Uterus (tissue), 4 donors: ENCODE measurements around the gene PNPLA6. TPM values are rescaled to one million over a fixed set of nuclear protein-coding genes. Genes with fewer than 3 reads are reported as not detected.

Source experiments
- DNase-seq, 2 donors: peaks; one replicate each; pipeline ENCODE4 v3.0.0-alpha.2; 2019 to 2020
- H3K27ac ChIP-seq, 2 donors: fragments of 200-600 bp; sonication (generic); 1 replicate in 1 of 2; 2 replicates in 1 of 2; pipeline ENCODE4 v1.5.1; 2016 to 2018
- H3K27me3 ChIP-seq, 2 donors: fragments of 200-600 bp; sonication (generic); one replicate each; pipeline ENCODE4 v1.5.1; 2018 to 2019; ENCODE audit warnings: control low read depth in 1 of 2
- H3K36me3 ChIP-seq, 2 donors: fragments of 200-600 bp; sonication (generic); one replicate each; pipeline ENCODE4 v1.5.1; 2019; ENCODE audit warnings: control low read depth in 1 of 2
- H3K4me1 ChIP-seq, 2 donors: fragments of 200-600 bp; sonication (generic); one replicate each; pipeline ENCODE4 v1.5.1; 2018 to 2019; ENCODE audit warnings: control low read depth in 1 of 2
- H3K4me3 ChIP-seq, 2 donors: fragments of 200-600 bp; sonication (generic); 1 replicate in 1 of 2; 2 replicates in 1 of 2; pipeline ENCODE4 v1.5.1; 2018 to 2019; ENCODE audit warnings: mild to moderate bottlenecking in 1 of 2
- H3K9me3 ChIP-seq, 2 donors: fragments of 200-600 bp; sonication (generic); one replicate each; pipeline ENCODE4 v1.5.1; 2019; ENCODE audit warnings: control low read depth in 1 of 2
- CTCF ChIP-seq, 4 experiments: fragments of 200-600 bp in 2 of 4; fragments of 450-650 bp in 2 of 4; sonication (generic) in 2 of 4; IDR thresholded peaks; one replicate each; pipeline ENCODE4 v1.5.1; 2016 to 2019; ENCODE audit warnings: antibody characterized with exemption in 4 of 4, mild to moderate bottlenecking in 2 of 4, moderate library complexity in 1 of 4
- POLR2A ChIP-seq, 2 donors: fragments of 450-650 bp; IDR thresholded peaks; one replicate each; pipeline ENCODE4 v1.6.1; 2016; ENCODE audit warnings: antibody characterized with exemption in 2 of 2, mild to moderate bottlenecking in 1 of 2, moderate library complexity in 1 of 2
- intact Hi-C: fragments of 100-400 bp; cut with DNase I; formaldehyde crosslinking; loops from one replicate; pipeline ENCODE4 v1.15.1; 2023; ENCODE audit warnings: low total_unique reads
- total RNA-seq, 4 donors: library from RNA; depleted of rRNA in 3 of 4; stranded (reverse); fragments of >200 nt in 3 of 4; gene quantifications; one replicate each; pipeline versions ENCODE4 v1.1.0 to v1.2.4, GENCODE V29; 2014 to 2023
- donor health status: DM: yes; HTN: yes; CAD: no.

The PNPLA6 gene
- total RNA-seq = 100 to 1,000 TPM in 1 of 4 donors, 10 to 100 TPM in 3; 26.4 to 113 (median 40.4) TPM

GRCh38 chr19:7535047-7535997, at the start of gene PNPLA6:
Gene PNPLA6 (plus strand): TSS chr19:7535717. CDS start chr19:7535789, 72 bp downstream.
- Histone ChIP-seq H3K27me3 (no peaks in the 10 kb centered on the region), H3K9me3 (no peaks in the 10 kb centered on the region), H3K27ac (peak within 1 kb of the TSS; percentile 88 to 96), H3K36me3 (no peaks in the 10 kb centered on the region), H3K4me3 (peak within 1 kb of the TSS; percentile 86 to 92), H3K4me1 (peaks cover 5% of the 10 kb centered on the region in 2 donors)
- DNase-seq = peak; percentile 96 to 97
- TF ChIP-seq POLR2A (IDR thresholded peaks at IDR 0.05) (peak; percentile 67 to 68), CTCF (IDR thresholded peaks at IDR 0.05) (peak in 2 of 4 experiments; percentile 14 to 42)
- intact Hi-C loops = no loop called here

- no peak overlapping the region for H3K27ac ChIP-seq
- no peaks in the 10 kb centered on the region for H3K9me3 ChIP-seq
- no peaks in the 10 kb centered on the region for H3K4me1 ChIP-seq
- no peak for TF ChIP-seq POLR2A (IDR thresholded peaks at IDR 0.05)
- no peak for TF ChIP-seq CTCF (IDR thresholded peaks at IDR 0.05)
- no peaks in the 10 kb centered on the region for H3K27me3 ChIP-seq
- no peak overlapping the region for H3K4me3 ChIP-seq
- intact Hi-C loops = no loop called here
- DNase-seq = no peak
- no peaks in the 10 kb centered on the region for H3K36me3 ChIP-seq
These were observed 48.6 kb upstream of the PNPLA6 start for GRCh38 chr19:7486923-7487322.

GRCh38 chr19:7488736-7489353, 46.7 kb upstream of the PNPLA6 start, which contains the start of gene PEX11G:
Gene PEX11G (minus strand): TSS chr19:7489035. CDS start chr19:7489010, 25 bp downstream.
- TF ChIP-seq POLR2A (IDR thresholded peaks at IDR 0.05) (peak; percentile 45 to 88), CTCF (IDR thresholded peaks at IDR 0.05) (peak in 2 of 4 experiments; percentile 25 to 39)
- H3K36me3 ChIP-seq = no peaks in the 10 kb centered on the region
- H3K4me3 ChIP-seq = peak within 1 kb of the TSS; percentile 58 to 60
- peak within 1 kb of the TSS; percentile 83 to 86 for H3K27ac ChIP-seq
- no peaks in the 10 kb centered on the region for H3K4me1 ChIP-seq
- no peaks in the 10 kb centered on the region for H3K27me3 ChIP-seq
- H3K9me3 ChIP-seq = no peaks in the 10 kb centered on the region
- intact Hi-C loops = no loop called here
- DNase-seq = peak; percentile 87 to 94

GRCh38 chr19:7489609-7490044, 45.9 kb upstream of the PNPLA6 start:
- no peaks in the 10 kb centered on the region for H3K4me1 ChIP-seq
- H3K27me3 ChIP-seq = no peaks in the 10 kb centered on the region
- H3K36me3 ChIP-seq = no peaks in the 10 kb centered on the region
- no peak for DNase-seq
- intact Hi-C loops = no loop called here
- peak overlapping the region in 1 of 2 donors; percentile 60 for H3K4me3 ChIP-seq
- H3K9me3 ChIP-seq = no peaks in the 10 kb centered on the region
- no peak for TF ChIP-seq CTCF (IDR thresholded peaks at IDR 0.05)
- no peak for TF ChIP-seq POLR2A (IDR thresholded peaks at IDR 0.05)
- no peak overlapping the region for H3K27ac ChIP-seq
